GM19397 (cell line): ENCODE results near the gene WDR1.
A peak's percentile ranks its signal among the peaks of the same experiment; 100 is the strongest.

Source experiments
- ATAC-seq: cut with Tn5 transposase; IDR thresholded peaks from one replicate; pipeline ENCODE4 v1.9.1; 2021; ENCODE audit warnings: mild to moderate bottlenecking, moderate library complexity; ENCODE audit not compliant: unreplicated experiment

The WDR1 gene

DNA sequence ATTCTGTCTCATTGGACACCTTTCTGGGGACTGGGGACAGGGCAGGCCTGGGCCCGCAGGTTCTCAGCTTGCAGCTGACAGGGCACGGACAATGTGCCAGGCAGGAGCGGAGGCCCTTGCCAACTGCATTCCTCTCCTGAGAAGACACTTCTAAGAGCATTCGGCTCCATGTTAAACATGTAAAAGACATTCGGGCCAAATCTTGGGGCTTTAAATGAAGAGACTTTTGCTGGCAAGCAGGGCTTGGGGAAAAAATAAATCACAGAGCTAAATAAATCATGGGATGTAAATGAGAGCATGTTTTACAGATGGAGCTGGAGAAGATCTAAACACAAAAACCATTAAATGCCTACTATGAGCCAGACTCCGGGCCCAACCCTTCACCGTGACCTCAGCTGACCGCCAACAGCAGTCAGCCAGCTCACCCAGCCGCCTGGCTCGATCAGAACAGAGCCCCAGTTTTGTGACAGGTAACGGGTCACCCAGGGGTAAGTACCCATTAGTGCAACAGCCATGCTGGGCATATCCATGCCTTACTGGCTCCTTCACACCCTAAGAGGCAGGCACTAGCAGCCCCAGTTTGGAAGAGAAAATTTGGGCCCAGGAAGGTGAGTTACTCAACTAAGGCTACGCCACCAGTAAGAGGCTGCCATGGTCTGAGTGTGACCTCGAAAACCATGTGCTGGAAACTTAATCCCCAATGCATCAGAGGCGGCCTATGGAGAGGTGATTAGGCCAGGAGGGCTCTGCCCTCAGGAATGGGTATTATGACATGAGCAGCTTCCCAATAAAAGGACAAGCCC is 14.7 kb downstream of the WDR1 start:
- ATAC-seq = no peak

- no peak for ATAC-seq
Observed at GRCh38 chr4:10100734-10101216, 15.8 kb downstream of the WDR1 start.

DNA sequence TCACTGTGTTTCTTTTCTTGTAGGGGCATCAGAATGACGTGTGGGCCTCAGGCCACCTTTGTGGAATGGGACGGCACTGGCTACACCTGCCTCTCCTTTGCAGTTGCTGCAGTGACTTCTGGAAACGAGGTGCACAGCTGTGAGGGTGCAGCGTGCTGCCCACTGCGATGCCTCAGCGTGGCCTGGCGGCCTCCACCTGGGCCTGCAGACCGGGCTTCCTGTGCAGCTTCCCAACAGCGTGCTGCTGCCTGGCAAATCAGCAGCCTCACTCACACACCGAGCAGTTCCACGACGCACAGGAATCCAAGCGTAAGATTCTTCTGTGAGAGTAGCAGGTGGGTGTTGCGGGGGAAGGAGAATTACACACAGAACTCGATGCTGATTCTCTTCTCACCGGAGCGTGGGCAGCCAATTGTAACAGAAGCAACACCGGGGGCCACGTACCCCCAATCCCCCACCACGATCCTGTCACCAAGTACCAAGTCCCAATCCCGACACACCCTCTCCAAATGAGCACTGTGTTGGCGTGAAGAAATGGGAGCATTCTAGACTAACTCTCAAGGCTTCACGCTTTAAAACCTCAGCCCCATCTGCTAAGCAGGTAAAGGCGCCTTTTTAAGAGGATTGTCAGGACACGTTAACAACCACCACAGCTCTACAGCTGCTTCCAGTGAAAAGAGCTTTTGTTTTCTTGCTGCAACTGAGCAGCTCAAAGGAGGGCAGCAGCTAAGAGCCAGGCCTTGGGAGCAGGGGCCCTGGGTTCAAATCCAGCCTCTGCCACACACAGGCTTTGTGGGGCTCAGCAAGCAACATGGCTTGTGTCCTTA is 16.9 kb downstream of the WDR1 start:
- no peak for ATAC-seq

- no peak for ATAC-seq
Observed at GRCh38 chr4:10098780-10099160, 17.8 kb downstream of the WDR1 start.

GRCh38 chr4:10097906-10098779 is 18.5 kb downstream of the WDR1 start:
- no peak for ATAC-seq

DNA sequence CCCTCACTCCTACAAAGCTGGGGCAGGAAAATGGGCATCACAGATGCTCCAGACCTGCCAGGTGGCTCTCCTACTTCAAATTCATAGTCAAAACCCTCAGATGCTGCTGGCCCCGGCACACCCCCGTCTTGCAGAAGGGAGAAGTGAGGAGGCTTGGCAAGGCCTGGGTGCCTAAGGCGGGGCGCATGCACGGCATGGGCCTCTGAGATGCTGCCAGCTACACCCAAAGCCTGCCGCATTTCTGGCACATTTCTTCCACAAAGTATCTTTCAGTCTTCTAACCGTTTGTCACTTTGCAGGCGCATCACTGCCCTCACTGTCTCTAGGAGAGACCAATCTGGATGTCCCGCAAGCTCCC is 19.6 kb downstream of the WDR1 start:
- no peak for ATAC-seq

DNA sequence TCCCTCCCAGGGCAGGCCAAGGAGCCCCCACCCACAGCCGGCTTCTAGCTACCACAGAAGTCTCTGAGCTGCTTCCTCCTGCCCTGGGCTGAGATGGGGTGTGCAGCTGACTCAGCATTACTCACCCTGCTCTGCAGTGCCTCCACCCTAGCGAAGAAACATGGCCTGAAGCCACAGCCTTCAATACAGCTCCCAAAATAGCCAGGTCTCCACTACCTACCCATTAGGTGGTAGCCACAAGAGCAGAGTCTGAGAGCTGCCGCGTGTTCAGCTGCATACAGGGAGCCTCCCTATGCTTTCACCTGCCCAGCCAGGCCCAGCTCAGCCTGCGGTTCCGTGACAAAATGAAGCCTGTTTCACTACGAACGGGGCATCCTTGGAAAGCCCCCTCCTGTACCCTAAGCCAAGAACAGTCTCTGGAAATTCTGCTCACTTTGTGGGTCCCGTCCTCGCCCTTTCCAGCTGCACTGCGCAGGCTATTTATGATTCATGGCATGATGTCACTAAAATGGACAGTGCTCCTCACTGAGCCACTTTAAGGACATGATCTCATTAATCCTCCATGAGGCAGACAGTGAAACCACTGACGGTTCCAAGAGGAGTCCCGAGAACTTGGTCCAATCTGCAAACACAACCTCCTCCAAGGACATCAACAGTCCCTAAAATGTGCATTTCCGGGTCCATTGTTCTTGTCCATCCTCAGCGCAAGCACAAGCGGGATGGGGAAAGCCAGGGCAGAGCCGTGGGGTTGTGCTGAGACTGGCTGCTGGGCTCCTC is 20.2 kb downstream of the WDR1 start:
- ATAC-seq = peak; percentile 75

- no peak for ATAC-seq
Observed at GRCh38 chr4:10095296-10095991, 21.2 kb downstream of the WDR1 start.

DNA sequence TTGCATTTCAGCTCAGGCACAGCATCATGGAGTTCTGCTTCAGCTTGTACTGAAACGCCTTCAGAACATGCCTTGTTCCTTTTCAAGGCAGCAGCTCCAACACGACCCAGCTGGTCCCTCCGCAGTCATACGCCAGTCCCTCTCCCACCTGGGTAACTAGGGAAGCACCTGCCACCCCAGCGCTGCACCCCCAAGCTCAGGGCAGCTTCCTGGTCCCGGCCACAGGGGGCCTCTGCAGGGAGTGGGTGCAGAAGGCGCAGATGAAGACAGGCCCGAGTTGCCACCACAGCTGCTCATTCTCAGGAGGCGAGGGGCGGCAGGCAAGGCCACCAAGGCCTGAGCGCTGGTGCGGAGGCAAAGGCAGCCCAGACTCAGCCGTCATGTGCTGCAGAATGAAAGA is 21.8 kb downstream of the WDR1 start:
- no peak for ATAC-seq

DNA sequence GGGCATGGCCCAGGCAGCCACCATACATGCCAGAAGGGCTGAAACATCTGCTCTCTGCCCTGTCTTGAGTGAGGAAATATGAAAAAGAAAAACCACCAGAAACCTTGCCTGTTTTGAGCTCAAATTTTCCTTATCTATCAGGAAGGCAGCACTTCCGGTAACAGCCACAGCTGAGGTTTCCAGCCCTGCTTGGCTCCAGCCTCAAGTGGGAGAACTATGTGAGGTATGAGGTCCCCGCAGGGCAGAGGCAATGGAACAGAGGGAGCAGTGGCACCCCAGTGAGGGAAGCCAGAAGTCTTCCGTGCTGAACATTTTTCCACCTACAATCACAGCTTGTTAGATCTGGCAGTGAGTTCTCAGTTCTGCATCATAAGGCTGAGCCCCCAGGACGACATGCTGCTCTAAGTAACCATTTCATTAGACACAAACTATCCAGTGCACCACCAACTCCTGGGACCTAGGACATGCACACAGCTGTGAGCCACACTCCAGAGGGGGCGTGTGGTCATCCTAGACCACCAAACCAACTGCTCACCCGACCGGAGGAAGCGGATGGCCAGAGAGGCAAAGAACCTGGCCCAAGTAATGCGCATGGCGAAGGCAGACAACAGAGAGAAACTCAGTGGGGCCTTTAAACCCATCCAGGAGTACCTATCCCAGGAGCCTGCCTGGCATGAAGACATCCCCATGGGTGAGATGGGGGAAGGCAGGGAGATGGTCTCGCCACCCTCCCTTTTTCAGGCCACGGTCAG is 22.6 kb downstream of the WDR1 start:
- no peak for ATAC-seq

DNA sequence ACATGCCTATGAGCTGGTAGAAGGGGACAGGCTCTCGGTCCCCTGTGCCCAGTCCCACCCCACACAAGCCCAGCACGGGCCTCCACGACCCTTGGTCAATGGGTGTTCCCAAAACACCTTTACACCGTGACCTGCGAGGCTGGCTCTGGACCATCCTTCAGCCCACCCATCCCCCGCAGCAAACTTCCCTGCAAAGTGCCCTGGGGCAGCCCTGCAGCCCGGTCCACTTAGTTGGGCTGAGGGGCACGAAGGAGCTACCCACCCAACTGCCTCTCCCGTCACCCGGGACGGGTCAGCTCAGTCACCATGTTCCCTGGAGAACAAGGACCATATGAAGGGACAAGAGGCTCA is 23.4 kb downstream of the WDR1 start:
- ATAC-seq = no peak

DNA sequence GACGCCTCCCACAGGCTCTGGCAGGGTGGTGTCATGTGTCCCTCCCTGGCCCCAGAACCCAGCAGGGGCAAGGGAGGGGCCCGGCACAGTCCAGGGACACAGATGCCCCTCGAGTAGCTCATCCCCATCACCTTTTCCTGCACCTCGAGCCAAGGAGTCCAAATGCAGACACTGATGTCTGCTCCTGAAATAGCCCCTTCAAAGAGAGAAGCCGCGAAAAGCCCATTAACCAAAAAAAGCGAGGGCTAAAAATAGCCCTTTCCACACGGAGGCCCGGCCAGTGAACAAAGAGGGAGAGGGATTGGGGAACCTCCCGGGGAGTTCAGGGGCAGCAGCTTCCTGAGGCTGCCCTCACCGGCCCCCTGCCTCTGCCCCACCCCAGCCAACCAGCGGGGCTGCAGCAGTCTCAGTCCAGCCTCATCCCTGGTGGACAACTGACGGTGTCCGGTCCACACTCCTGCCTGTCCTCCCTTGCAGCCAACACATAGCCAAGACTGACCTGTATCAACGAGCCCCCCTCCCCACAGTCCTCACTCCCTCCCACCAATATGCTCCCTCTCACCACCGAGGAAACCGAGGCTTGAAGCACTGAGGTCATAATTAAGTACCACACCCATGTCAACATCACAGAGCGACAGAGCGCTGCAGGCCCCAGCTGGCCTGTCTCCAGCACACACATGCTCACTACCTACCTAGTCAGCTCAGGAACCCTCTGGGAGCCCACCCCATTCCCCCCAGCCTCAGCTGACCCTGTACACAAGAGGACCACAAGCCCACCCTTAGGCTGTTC is 23.9 kb downstream of the WDR1 start:
- ATAC-seq = no peak

DNA sequence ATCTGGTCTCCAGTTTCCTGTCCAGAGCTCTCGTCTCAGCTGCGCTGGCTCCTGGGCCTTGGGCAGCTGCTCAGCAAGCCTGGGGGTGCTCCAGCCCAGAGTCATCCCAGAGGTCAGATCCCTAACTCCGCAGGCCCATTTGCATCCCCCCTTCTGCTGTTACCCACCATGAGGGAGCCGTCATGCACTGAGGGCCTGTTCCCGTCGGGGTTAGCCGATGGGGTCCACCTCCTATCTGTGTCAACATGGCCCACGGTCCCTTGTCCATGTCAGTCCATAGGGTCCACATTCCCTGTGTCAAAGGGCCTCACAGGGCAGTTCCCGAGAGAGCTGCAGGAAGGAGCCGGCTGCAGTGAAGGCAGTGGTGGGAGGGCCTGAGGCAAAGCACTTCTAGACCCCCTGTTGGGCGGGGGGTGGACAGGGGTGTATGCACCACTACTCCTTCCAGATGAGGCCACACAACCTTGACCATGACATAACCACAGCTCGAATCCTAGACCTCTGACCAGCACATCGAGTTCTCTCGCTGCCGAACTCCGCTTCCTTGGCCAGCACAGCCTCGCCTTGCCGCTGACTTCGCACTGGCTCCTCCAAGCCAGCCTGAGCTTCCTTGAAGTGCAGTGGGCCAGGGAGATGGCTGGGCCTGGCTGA is 24.9 kb downstream of the WDR1 start:
- ATAC-seq = no peak

DNA sequence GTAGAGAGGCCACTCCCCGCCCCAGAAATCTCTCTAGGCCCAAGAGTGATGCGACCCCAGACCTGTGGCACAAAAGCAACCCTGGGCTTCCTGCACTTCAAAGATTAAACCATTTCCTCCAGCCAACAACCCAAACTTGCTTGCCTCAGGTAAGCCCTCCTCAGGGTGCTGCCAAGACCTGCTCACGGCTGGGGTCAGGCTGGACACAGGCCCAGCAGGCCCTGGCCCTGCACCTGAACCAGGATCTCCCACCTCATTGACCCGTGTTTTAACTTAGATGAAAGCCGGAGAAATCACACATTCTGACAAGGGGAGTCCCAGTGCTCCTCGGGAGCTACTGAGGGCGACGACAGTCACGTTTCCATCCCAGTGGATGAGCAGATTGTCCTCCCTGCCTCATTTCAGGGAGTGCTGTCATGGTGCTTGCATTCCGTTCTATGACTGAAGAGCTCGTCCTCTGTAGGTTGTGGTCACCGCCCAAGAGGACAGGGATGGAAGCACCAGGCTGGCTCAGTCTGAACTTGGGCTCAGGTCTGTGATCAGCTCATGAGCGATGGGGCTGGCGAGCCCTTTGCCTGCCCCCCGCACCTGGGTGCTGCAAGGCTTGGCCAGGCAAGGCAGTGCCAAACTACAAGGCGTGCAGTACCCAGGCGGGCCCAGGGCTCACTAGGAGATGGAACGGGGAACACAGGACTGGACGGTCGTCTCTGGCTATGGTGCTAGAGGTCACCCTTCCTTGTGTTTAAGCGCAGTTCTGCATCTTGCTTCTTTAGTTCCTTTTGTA is 25.9 kb downstream of the WDR1 start:
- no peak for ATAC-seq

GRCh38 chr4:10089346-10089745 is 27.3 kb downstream of the WDR1 start:
- no peak for ATAC-seq

- ATAC-seq = no peak
Observed at GRCh38 chr4:10088135-10089010, 28.2 kb downstream of the WDR1 start.
